Stimulated activated CD8-positive, alpha-beta memory T cell treated with anti-CD3 and anti-CD28 coated beads, Interleukin-7, amount 100 ng/mL, for 48 hours (primary cell): Measurements from ENCODE around the gene MRGPRX2.

Experiments used
- DNase-seq, 2 donors: peaks; one replicate each; pipeline ENCODE4 v3.0.0-alpha.2; 2020; ENCODE audit warnings: low read depth in 1 of 2; ENCODE audit errors: extremely low read depth in 1 of 2

The MRGPRX2 gene

GRCh38 chr11:19013181-19013857 lies 47.2 kb downstream of the MRGPRX2 start:
- no peak for DNase-seq

- DNase-seq = no peak
Measured at GRCh38 chr11:19012636-19013035, 47.9 kb downstream of the MRGPRX2 start.
